OCI-LY1 (cell line): ENCODE measurements around the gene S100PBP.
A peak's percentile ranks its signal among the peaks of the same experiment; 100 is the strongest.

ENCODE experiments used
- H2AFZ ChIP-seq: fragments of 200-600 bp; sonication (generic), shearing (Covaris generic); 2 replicates; pipeline ENCODE4 v1.6.0; 2014; ENCODE audit warnings: antibody characterized with exemption, mild to moderate bottlenecking, low read length
- H3F3A ChIP-seq: fragments of 200-600 bp; sonication (generic), shearing (Covaris generic); 2 replicates; pipeline ENCODE4 v1.6.0; 2014; ENCODE audit warnings: mild to moderate bottlenecking, antibody characterized with exemption, low read length, moderate library complexity; ENCODE audit not compliant: insufficient read depth
- H3K27ac ChIP-seq: fragments of 200-600 bp; sonication (generic); 2 replicates; pipeline ENCODE4 v1.5.1; 2014; ENCODE audit warnings: low read length, mixed run types, mild to moderate bottlenecking, low read depth; ENCODE audit not compliant: poor library complexity, severe bottlenecking
- H3K27me3 ChIP-seq: fragments of 200-600 bp; sonication (generic); 2 replicates; pipeline ENCODE4 v1.6.0; 2014; ENCODE audit warnings: antibody characterized with exemption, mild to moderate bottlenecking, low read length, moderate library complexity; ENCODE audit not compliant: insufficient read depth
- H3K36me3 ChIP-seq: fragments of 200-600 bp; sonication (generic); 2 replicates; pipeline ENCODE4 v1.6.1; 2014; ENCODE audit warnings: mild to moderate bottlenecking, antibody characterized with exemption, low read length, moderate library complexity, mixed read lengths; ENCODE audit not compliant: insufficient read depth
- H3K4me1 ChIP-seq: fragments of 200-600 bp; sonication (generic); 2 replicates; pipeline ENCODE4 v1.5.1; 2014; ENCODE audit warnings: mild to moderate bottlenecking, low read length, moderate library complexity; ENCODE audit not compliant: insufficient read depth, severe bottlenecking
- H3K4me2 ChIP-seq: fragments of 200-600 bp; sonication (generic), shearing (Covaris generic); 2 replicates; pipeline ENCODE4 v1.6.1; 2014; ENCODE audit warnings: low read length
- H3K4me3 ChIP-seq: fragments of 200-600 bp; sonication (generic); 2 replicates; pipeline ENCODE4 v1.5.1; 2014; ENCODE audit warnings: low read length, low read depth, mild to moderate bottlenecking, mixed read lengths; ENCODE audit not compliant: poor library complexity, severe bottlenecking
- H3K79me2 ChIP-seq: fragments of 200-600 bp; shearing (Covaris generic); 2 replicates; pipeline ENCODE4 v1.6.1; 2016; ENCODE audit warnings: mixed run types, low read length, mixed read lengths; ENCODE audit not compliant: insufficient read depth
- H3K9ac ChIP-seq: fragments of 200-600 bp; sonication (generic), shearing (Covaris generic); 2 replicates; pipeline ENCODE4 v1.6.1; 2014; ENCODE audit warnings: mild to moderate bottlenecking, low read length, mixed read lengths
- H3K9me2 ChIP-seq: fragments of 200-600 bp; sonication (generic), shearing (Covaris generic); 2 replicates; pipeline ENCODE4 v1.6.1; 2014; ENCODE audit warnings: low read depth, mild to moderate bottlenecking, low read length, mixed read lengths
- H3K9me3 ChIP-seq: fragments of 200-600 bp; shearing (Covaris generic); 2 replicates; pipeline ENCODE4 v1.6.1; 2014; ENCODE audit warnings: low read length, mixed read lengths
- H4K20me1 ChIP-seq: fragments of 200-600 bp; sonication (generic), shearing (Covaris generic); 2 replicates; pipeline ENCODE4 v1.6.0; 2016; ENCODE audit warnings: mild to moderate bottlenecking, low read length; ENCODE audit not compliant: insufficient read depth
- CTCF ChIP-seq: fragments of 200-600 bp; sonication (generic), shearing (Covaris generic); IDR thresholded peaks from 2 replicates; pipeline ENCODE4 v1.5.1; 2017; ENCODE audit warnings: mild to moderate bottlenecking, antibody characterized with exemption, low read length, moderate library complexity, mixed read lengths
- EZH2 ChIP-seq: fragments of 200-600 bp; sonication (generic), shearing (Covaris generic); IDR thresholded peaks from 2 replicates; pipeline ENCODE4 v1.8.0; 2017; ENCODE audit warnings: borderline replicate concordance, mixed run types, mild to moderate bottlenecking, antibody characterized with exemption, low read length, moderate library complexity, mixed read lengths

S100PBP gene

GRCh38 chr1:32885676-32886003 lies 68.2 kb downstream of the S100PBP start:
- Histone ChIP-seq H3K4me3 (no peak overlapping the region), H3K9ac (no peak overlapping the region), H3K4me2 (no peak overlapping the region), H2AFZ (no peak overlapping the region), H3K27me3 (peaks cover 4% of the 10 kb centered on the region), H4K20me1 (no peaks in the 10 kb centered on the region), H3K79me2 (no peaks in the 10 kb centered on the region), H3K9me3 (no peaks in the 10 kb centered on the region), H3F3A (no peaks in the 10 kb centered on the region), H3K36me3 (no peaks in the 10 kb centered on the region), H3K9me2 (no peaks in the 10 kb centered on the region), H3K4me1 (no peaks in the 10 kb centered on the region), H3K27ac (no peak overlapping the region)
- TF ChIP-seq EZH2 = no peak
- TF ChIP-seq CTCF = no peak

- Histone ChIP-seq H3K4me3 (no peak within 1 kb of the TSS), H2AFZ (no peak within 1 kb of the TSS), H3K4me2 (no peak within 1 kb of the TSS), H3F3A (no peaks in the 10 kb centered on the region), H3K4me1 (no peaks in the 10 kb centered on the region), H3K79me2 (no peaks in the 10 kb centered on the region), H4K20me1 (no peaks in the 10 kb centered on the region), H3K27ac (no peak within 1 kb of the TSS), H3K36me3 (no peaks in the 10 kb centered on the region), H3K9me2 (no peaks in the 10 kb centered on the region), H3K27me3 (peaks cover 8% of the 10 kb centered on the region), H3K9ac (no peak within 1 kb of the TSS), H3K9me3 (no peaks in the 10 kb centered on the region)
- TF ChIP-seq EZH2 (no peak), CTCF (peak; percentile 51)
These were observed 68.8 kb downstream of the S100PBP start, which contains the start of gene HPCA for GRCh38 chr1:32886004-32886827. TSS of gene HPCA (plus strand) at chr1:32886491. CDS start at chr1:32888899, 2,408 bp downstream.

- Histone ChIP-seq H3F3A (no peaks in the 10 kb centered on the region), H3K4me1 (no peaks in the 10 kb centered on the region), H2AFZ (no peak overlapping the region), H3K27me3 (peaks cover 8% of the 10 kb centered on the region), H3K9me3 (no peaks in the 10 kb centered on the region), H3K4me2 (no peak overlapping the region), H3K4me3 (no peak overlapping the region), H4K20me1 (no peaks in the 10 kb centered on the region), H3K9me2 (no peaks in the 10 kb centered on the region), H3K36me3 (no peaks in the 10 kb centered on the region), H3K27ac (no peak overlapping the region), H3K79me2 (no peaks in the 10 kb centered on the region), H3K9ac (no peak overlapping the region)
- TF ChIP-seq CTCF = 0 out of 2 replicates have a peak, but pooled peaks have one; percentile 2
- no peak for TF ChIP-seq EZH2
These were observed 69.5 kb downstream of the S100PBP start for GRCh38 chr1:32886828-32887414.
